Effector memory CD8-positive, alpha-beta T cell (primary cell): ENCODE results near the gene POLD4.

Source experiments
- ATAC-seq: fragments of 150-1000 bp; cut with Tn5 transposase; replicated peaks from 2 replicates; pipeline ENCODE4 v1.10.0; 2021; ENCODE audit warnings: mild to moderate bottlenecking, moderate library complexity
- DNase-seq, 3 experiments: peaks; one replicate each; pipeline ENCODE4 v3.0.0; 2021
- H3K27ac Mint-ChIP-seq, 2 donors: one replicate each; pipeline ENCODE4 v1.8.0; 2022; ENCODE audit warnings: mild to moderate bottlenecking in 2 of 2, mixed read lengths in 2 of 2, moderate library complexity in 2 of 2
- H3K27me3 Mint-ChIP-seq, 2 donors: one replicate each; pipeline ENCODE4 v1.8.0; 2022; ENCODE audit warnings: mixed read lengths in 2 of 2
- H3K36me3 Mint-ChIP-seq: one replicate; pipeline ENCODE4 v1.8.0; 2022; ENCODE audit warnings: mild to moderate bottlenecking, moderate library complexity, mixed read lengths; ENCODE audit not compliant: insufficient read depth
- H3K4me1 Mint-ChIP-seq, 2 donors: one replicate each; pipeline ENCODE4 v1.8.0; 2022; ENCODE audit warnings: low read depth in 2 of 2, mixed read lengths in 2 of 2
- H3K4me3 Mint-ChIP-seq, 2 donors: one replicate each; pipeline ENCODE4 v1.8.0; 2022; ENCODE audit warnings: mild to moderate bottlenecking in 2 of 2, mixed read lengths in 2 of 2, moderate library complexity in 2 of 2
- H3K9me3 Mint-ChIP-seq, 2 donors: one replicate each; pipeline ENCODE4 v1.8.0; 2022; ENCODE audit warnings: mixed read lengths in 2 of 2

Gene POLD4

GRCh38 chr11:67395555-67396258 is 42.4 kb upstream of the POLD4 start:
- ATAC-seq = no peak
- H3K27ac Mint-ChIP-seq = peak overlapping the region; percentile 86 to 90

GRCh38 chr11:67393990-67394389 is 40.6 kb upstream of the POLD4 start:
- Mint-ChIP-seq H3K9me3 (no peaks in the 10 kb centered on the region), H3K27me3 (no peaks in the 10 kb centered on the region), H3K4me3 (peak overlapping the region; percentile 65 to 87), H3K4me1 (peaks cover 42 to 47% of the 10 kb centered on the region in 2 donors), H3K36me3 (peaks cover 44% of the 10 kb centered on the region), H3K27ac (peak overlapping the region in 1 of 2 donors; percentile 38)
- ATAC-seq = no peak
- no peak for DNase-seq

More at GRCh38 chr11:67395555-67396258, 42.4 kb upstream of the POLD4 start:
- Mint-ChIP-seq H3K36me3 (peaks cover 56% of the 10 kb centered on the region), H3K4me1 (peaks cover 43% of the 10 kb centered on the region in 2 donors), H3K4me3 (no peak overlapping the region), H3K9me3 (no peaks in the 10 kb centered on the region), H3K27me3 (no peaks in the 10 kb centered on the region)
- DNase-seq = no peak

DNA sequence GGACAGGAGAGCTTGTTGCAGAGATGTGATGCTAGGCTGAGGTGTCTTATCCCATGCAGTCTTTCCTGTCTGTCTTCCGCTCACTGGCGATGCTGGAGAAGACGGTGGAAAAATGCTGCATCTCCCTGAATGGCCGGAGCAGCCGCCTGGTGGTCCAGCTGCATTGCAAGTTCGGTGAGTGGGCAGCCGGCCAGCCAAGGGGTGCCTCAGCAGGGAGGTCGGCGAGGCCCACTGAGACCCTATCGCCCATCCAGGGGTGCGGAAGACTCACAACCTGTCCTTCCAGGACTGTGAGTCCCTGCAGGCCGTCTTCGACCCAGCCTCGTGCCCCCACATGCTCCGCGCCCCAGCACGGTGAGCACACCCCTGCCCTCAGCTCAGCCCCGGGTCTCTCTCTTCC is 40.1 kb upstream of the POLD4 start:
- H3K9me3 Mint-ChIP-seq = no peaks in the 10 kb centered on the region
- H3K36me3 Mint-ChIP-seq = peaks cover 42% of the 10 kb centered on the region
- ATAC-seq (no peak), DNase-seq (no peak)
- H3K4me3 Mint-ChIP-seq = peak overlapping the region; percentile 65 to 87
- peak overlapping the region in 1 of 2 donors; percentile 38 for H3K27ac Mint-ChIP-seq
- peaks cover 42 to 48% of the 10 kb centered on the region in 2 donors for H3K4me1 Mint-ChIP-seq
- H3K27me3 Mint-ChIP-seq = no peaks in the 10 kb centered on the region

GRCh38 chr11:67392183-67392715 is 38.9 kb upstream of the POLD4 start:
- no peak for DNase-seq
- Mint-ChIP-seq H3K27me3 (no peaks in the 10 kb centered on the region), H3K4me3 (peak overlapping the region; percentile 82 to 87), H3K27ac (peak overlapping the region; percentile 86 to 90), H3K4me1 (peaks cover 34 to 37% of the 10 kb centered on the region in 2 donors), H3K36me3 (peaks cover 37% of the 10 kb centered on the region), H3K9me3 (no peaks in the 10 kb centered on the region)
- no peak for ATAC-seq

GRCh38 chr11:67391304-67392182 is 38.2 kb upstream of the POLD4 start, which contains the start of gene RAD9A:
Gene RAD9A (plus strand): TSS chr11:67391986. CDS start chr11:67392045, 59 bp downstream.
- ATAC-seq = peak; percentile 85
- Mint-ChIP-seq H3K27me3 (no peaks in the 10 kb centered on the region), H3K4me1 (peaks cover 29 to 31% of the 10 kb centered on the region in 2 donors), H3K27ac (peak within 1 kb of the TSS; percentile 86 to 90), H3K9me3 (no peaks in the 10 kb centered on the region), H3K4me3 (peak within 1 kb of the TSS; percentile 82 to 87), H3K36me3 (peaks cover 32% of the 10 kb centered on the region)
- DNase-seq = peak; percentile 83 to 88 (median 86)

GRCh38 chr11:67390947-67391303 is 37.6 kb upstream of the POLD4 start:
- Mint-ChIP-seq H3K9me3 (no peaks in the 10 kb centered on the region), H3K27ac (peak overlapping the region; percentile 86 to 90), H3K4me1 (peaks cover 25 to 31% of the 10 kb centered on the region in 2 donors), H3K4me3 (peak overlapping the region; percentile 82 to 87), H3K27me3 (no peaks in the 10 kb centered on the region), H3K36me3 (peaks cover 30% of the 10 kb centered on the region)
- ATAC-seq = no peak
- DNase-seq = no peak

DNA sequence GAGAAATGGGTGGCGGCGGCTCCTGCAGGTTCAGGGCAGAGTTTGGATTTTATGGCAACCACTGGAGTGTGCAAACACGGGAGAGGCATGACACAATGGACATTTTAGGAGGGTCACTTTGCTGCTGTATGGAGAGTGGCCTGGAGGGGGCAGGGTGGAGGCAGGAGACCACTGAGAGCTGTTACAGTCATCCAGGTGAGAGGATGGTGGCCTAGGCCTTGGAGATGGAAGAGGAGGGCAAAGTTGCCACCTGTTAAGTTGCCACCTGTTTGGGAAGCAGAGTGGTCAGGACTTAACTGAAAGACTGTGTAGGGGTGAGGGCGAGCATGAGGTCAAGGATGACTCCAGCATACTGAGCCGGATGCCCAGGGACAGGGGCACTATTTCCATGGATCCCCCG is 36.1 kb upstream of the POLD4 start:
- ATAC-seq (peak; percentile 35), DNase-seq (peak; percentile 37 to 59 (median 53))
- Mint-ChIP-seq H3K4me1 (peaks cover 25 to 31% of the 10 kb centered on the region in 2 donors), H3K4me3 (peak overlapping the region; percentile 71 to 75), H3K9me3 (no peaks in the 10 kb centered on the region), H3K27ac (peak overlapping the region; percentile 79 to 90), H3K36me3 (peaks cover 23% of the 10 kb centered on the region), H3K27me3 (peaks cover 0 to 7% of the 10 kb centered on the region in 2 donors)

- DNase-seq (no peak), ATAC-seq (no peak)
- Mint-ChIP-seq H3K27ac (no peak overlapping the region), H3K27me3 (peaks cover 0 to 7% of the 10 kb centered on the region in 2 donors), H3K9me3 (no peaks in the 10 kb centered on the region), H3K4me1 (peaks cover 17 to 23% of the 10 kb centered on the region in 2 donors), H3K4me3 (no peak overlapping the region), H3K36me3 (peaks cover 15% of the 10 kb centered on the region)
These were observed 34.2 kb upstream of the POLD4 start for GRCh38 chr11:67387518-67387917.

DNA sequence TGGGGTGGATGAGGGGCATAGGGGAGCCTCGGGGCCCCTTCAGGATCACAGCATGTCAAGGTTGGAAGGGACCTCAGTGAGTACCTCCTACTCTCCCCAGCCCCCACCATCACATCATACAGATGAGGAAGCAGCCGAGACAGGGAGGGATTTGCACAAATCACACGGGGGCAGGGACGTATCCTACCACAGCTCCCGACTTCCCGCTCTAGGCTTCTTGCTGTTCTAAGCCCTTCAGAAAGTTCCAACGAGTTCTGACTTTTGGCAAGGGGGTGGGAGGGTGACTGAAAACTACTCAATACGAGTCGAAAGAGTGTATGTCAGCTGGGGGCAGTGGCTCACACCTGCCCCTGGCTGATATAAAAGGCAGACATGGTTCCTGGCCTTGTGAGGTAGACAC is 33.7 kb upstream of the POLD4 start:
- H3K9me3 Mint-ChIP-seq = no peaks in the 10 kb centered on the region
- no peak for DNase-seq
- peaks cover 11% of the 10 kb centered on the region for H3K36me3 Mint-ChIP-seq
- ATAC-seq = no peak
- H3K27me3 Mint-ChIP-seq = peaks cover 0 to 7% of the 10 kb centered on the region in 2 donors
- no peak overlapping the region for H3K27ac Mint-ChIP-seq
- peaks cover 15 to 23% of the 10 kb centered on the region in 2 donors for H3K4me1 Mint-ChIP-seq
- H3K4me3 Mint-ChIP-seq = no peak overlapping the region

- no peak for ATAC-seq
- Mint-ChIP-seq H3K36me3 (peaks cover 8% of the 10 kb centered on the region), H3K27ac (no peak overlapping the region), H3K4me3 (no peak overlapping the region), H3K9me3 (no peaks in the 10 kb centered on the region), H3K27me3 (peaks cover 0 to 7% of the 10 kb centered on the region in 2 donors), H3K4me1 (peaks cover 14 to 29% of the 10 kb centered on the region in 2 donors)
- no peak for DNase-seq
These were observed 31.6 kb upstream of the POLD4 start for GRCh38 chr11:67384851-67385366.

DNA sequence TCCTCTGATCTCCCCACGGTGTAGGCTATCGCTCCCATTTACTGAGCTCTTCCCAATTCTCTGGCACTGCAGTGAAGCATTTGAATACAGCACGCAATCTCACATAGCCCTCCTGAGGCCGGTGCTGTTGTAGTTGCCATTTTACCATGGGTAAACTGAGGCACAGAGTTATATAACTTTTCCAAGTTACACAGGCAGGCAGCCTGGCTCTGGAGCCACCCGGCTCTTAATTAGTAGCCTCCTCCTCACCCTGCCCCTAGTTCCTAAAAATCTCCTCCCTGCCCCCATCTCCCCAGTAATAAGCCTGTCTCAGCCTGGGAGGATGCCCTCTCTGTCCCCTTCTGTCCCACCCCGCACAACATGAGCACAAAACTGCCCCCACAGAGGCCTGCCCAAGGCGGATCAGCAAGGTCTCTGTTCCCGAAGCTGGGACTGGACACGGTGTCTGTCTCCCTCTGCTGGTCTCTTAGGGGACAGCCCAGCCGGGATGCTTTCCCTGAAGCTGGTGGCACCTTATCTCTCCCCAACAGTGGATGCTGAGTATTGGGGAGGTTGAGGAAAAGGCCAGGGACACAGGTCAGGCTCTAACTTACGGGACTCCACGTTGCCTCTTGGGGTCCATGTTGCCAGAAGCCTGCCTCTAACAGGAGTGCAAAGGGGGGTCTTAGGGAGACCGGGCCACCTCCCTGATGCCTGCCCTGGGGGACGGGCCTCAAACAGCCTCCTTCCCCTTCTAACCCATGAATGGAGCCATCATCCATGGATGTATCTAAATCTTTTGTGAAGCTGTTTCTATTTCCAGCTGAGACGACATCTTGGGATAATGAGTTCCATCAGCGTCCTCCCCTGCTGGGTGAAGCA is 29.2 kb upstream of the POLD4 start:
- no peak overlapping the region for H3K27ac Mint-ChIP-seq
- ATAC-seq (peak; percentile 97), DNase-seq (peak; percentile 84 to 91 (median 85))
- peaks cover 13 to 19% of the 10 kb centered on the region in 2 donors for H3K4me1 Mint-ChIP-seq
- peaks cover 3% of the 10 kb centered on the region for H3K36me3 Mint-ChIP-seq
- H3K27me3 Mint-ChIP-seq = peaks cover 0 to 7% of the 10 kb centered on the region in 2 donors
- no peak overlapping the region for H3K4me3 Mint-ChIP-seq
- no peaks in the 10 kb centered on the region for H3K9me3 Mint-ChIP-seq

DNA sequence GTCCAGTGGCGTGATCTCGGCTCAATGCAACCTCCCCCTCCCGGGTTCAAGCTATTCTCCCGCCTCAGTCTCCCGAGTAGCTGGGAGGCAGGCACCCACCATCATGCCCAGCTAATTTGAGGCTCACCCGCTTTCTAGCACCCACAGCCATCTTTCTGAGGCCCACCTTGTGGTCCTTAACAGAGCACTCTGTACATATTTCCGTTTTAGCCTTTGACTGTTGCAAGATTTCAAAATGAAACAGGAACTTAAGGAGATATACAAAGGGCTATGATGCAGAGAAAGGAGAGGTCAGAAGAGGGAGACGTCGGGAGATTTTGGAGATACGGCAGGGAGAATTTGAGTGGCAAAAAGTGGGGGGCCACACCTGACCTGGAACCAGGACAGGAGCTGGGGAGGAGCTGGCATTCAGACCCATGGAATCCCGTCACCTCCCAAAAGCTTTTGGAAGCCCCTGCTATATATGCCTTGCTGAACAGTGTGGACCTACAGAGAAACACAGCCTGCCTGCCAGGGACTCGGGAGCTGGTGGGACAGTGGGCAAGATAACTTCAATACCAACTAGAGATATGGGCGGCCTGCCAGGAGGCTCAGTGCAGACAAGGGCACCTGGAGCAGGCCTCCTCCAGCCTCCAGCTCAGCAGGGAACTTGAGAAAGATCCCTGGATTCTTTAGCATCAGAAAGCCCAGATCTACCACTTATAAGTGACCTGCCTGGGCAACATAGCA is 28.1 kb upstream of the POLD4 start:
- ATAC-seq = no peak
- peaks cover 16 to 19% of the 10 kb centered on the region in 2 donors for H3K4me1 Mint-ChIP-seq
- H3K36me3 Mint-ChIP-seq = peaks cover 3% of the 10 kb centered on the region
- peaks cover 0 to 7% of the 10 kb centered on the region in 2 donors for H3K27me3 Mint-ChIP-seq
- H3K27ac Mint-ChIP-seq = peak overlapping the region; percentile 15 to 54
- no peaks in the 10 kb centered on the region for H3K9me3 Mint-ChIP-seq
- peak overlapping the region in 1 of 2 donors; percentile 40 for H3K4me3 Mint-ChIP-seq
- no peak for DNase-seq
